GM18907 (cell line): ENCODE data around the gene MUCL3.
"Not testable (repeated sequence)": the region's sequence is repeated elsewhere in the genome, so short reads cannot be mapped to it uniquely, and the experiment has no call there.

ENCODE experiments used
- ATAC-seq: cut with Tn5 transposase; IDR thresholded peaks from one replicate; pipeline ENCODE4 v1.9.1; 2021; ENCODE audit warnings: mild to moderate bottlenecking, moderate library complexity; ENCODE audit not compliant: unreplicated experiment

MUCL3 gene

GRCh38 chr6:30940361-30940986, at the start of gene MUCL3:
MUCL3 (plus strand) TSS chr6:30940973; CDS start chr6:30941000, 27 bp downstream.
- ATAC-seq, result no peak

GRCh38 chr6:30891450-30891723, 49.4 kb upstream of the MUCL3 start:
- no peak for ATAC-seq

GRCh38 chr6:30891816-30892538, 48.8 kb upstream of the MUCL3 start:
- no peak for ATAC-seq

GRCh38 chr6:30893001-30893591, 47.7 kb upstream of the MUCL3 start:
- no peak for ATAC-seq

GRCh38 chr6:30893666-30894065, 47.1 kb upstream of the MUCL3 start:
- no peak for ATAC-seq

GRCh38 chr6:30894381-30894780, 46.4 kb upstream of the MUCL3 start:
- ATAC-seq, result no peak

- ATAC-seq, result no peak
Observed at GRCh38 chr6:30894935-30895334, 45.8 kb upstream of the MUCL3 start.

GRCh38 chr6:30895343-30895742, 45.4 kb upstream of the MUCL3 start:
- ATAC-seq, result no peak

- ATAC-seq, result no peak
Observed at GRCh38 chr6:30896541-30896940, 44.2 kb upstream of the MUCL3 start.

GRCh38 chr6:30897882-30898281, 42.9 kb upstream of the MUCL3 start:
- ATAC-seq, result no peak

GRCh38 chr6:30898750-30899360, 41.9 kb upstream of the MUCL3 start:
- ATAC-seq, result no peak

- ATAC-seq, result no peak
Observed at GRCh38 chr6:30900863-30901417, 39.8 kb upstream of the MUCL3 start.

- ATAC-seq, result no peak
Observed at GRCh38 chr6:30901436-30901835, 39.3 kb upstream of the MUCL3 start.

- ATAC-seq, result not testable (repeated sequence)
Observed at GRCh38 chr6:30902196-30902595, 38.6 kb upstream of the MUCL3 start.

GRCh38 chr6:30902709-30903108, 38.1 kb upstream of the MUCL3 start:
- ATAC-seq, result no peak

- ATAC-seq, result no peak
Observed at GRCh38 chr6:30903236-30903635, 37.5 kb upstream of the MUCL3 start.

- not testable (repeated sequence) for ATAC-seq
Observed at GRCh38 chr6:30907290-30907757, 33.4 kb upstream of the MUCL3 start.

GRCh38 chr6:30907758-30908591, 32.8 kb upstream of the MUCL3 start, which contains the start of gene GTF2H4:
GTF2H4 (plus strand) TSS chr6:30908207.
- ATAC-seq, result peak; percentile 91

- ATAC-seq, result no peak
Observed at GRCh38 chr6:30908700-30909099, 32.1 kb upstream of the MUCL3 start.

- not testable (repeated sequence) for ATAC-seq
Observed at GRCh38 chr6:30910473-30910872, 30.3 kb upstream of the MUCL3 start.
